Osteoblast (primary cell): Measurements from ENCODE around the gene KCNK4. TPM values are rescaled to one million over a fixed set of nuclear protein-coding genes. Genes with fewer than 3 reads are reported as not detected.

Experiments
- DNase-seq: peaks from one replicate; pipeline ENCODE4 v3.0.0; 2011; ENCODE audit warnings: low spot score, mixed read lengths; ENCODE audit not compliant: insufficient read length; ENCODE audit errors: missing footprints
- H2AFZ ChIP-seq: 2 replicates; pipeline ENCODE4 v1.6.0; 2011; ENCODE audit warnings: mild to moderate bottlenecking, low read length
- H3K27ac ChIP-seq: 2 replicates; pipeline ENCODE4 v1.5.1; 2011; ENCODE audit warnings: mild to moderate bottlenecking, low read depth, low read length, moderate library complexity
- H3K27me3 ChIP-seq: 2 replicates; pipeline ENCODE4 v1.6.0; 2012; ENCODE audit warnings: mild to moderate bottlenecking, control low read depth, inconsistent platforms, low read length, moderate library complexity; ENCODE audit not compliant: insufficient read depth
- H3K36me3 ChIP-seq: 2 replicates; pipeline ENCODE4 v1.5.1; 2011; ENCODE audit warnings: mild to moderate bottlenecking, low read length, control low read depth, moderate library complexity; ENCODE audit not compliant: insufficient read depth
- H3K4me1 ChIP-seq: 2 replicates; pipeline ENCODE4 v1.5.1; 2011; ENCODE audit warnings: mild to moderate bottlenecking, low read length, control low read depth, moderate library complexity; ENCODE audit not compliant: insufficient read depth
- H3K4me2 ChIP-seq: 2 replicates; pipeline ENCODE4 v1.6.0; 2011; ENCODE audit warnings: mild to moderate bottlenecking, low read length; ENCODE audit not compliant: insufficient read depth
- H3K4me3 ChIP-seq: fragments of 200-600 bp; sonication (generic); 3 replicates; pipeline ENCODE4 v1.5.1; 2012; ENCODE audit warnings: mild to moderate bottlenecking, low read length, inconsistent platforms; ENCODE audit not compliant: insufficient read depth
- H3K79me2 ChIP-seq: 2 replicates; pipeline ENCODE4 v1.6.0; 2012; ENCODE audit warnings: mild to moderate bottlenecking, low read length, control low read depth, inconsistent platforms; ENCODE audit not compliant: insufficient read depth
- H3K9me3 ChIP-seq: 2 replicates; pipeline ENCODE4 v1.5.1; 2011; ENCODE audit warnings: low read depth, low read length, control low read depth
- H4K20me1 ChIP-seq: 2 replicates; pipeline ENCODE4 v1.6.0; 2012; ENCODE audit warnings: mild to moderate bottlenecking, low read length, control low read depth; ENCODE audit not compliant: insufficient read depth
- total RNA-seq: library from RNA; depleted of rRNA; stranded (reverse); fragments of >200 nt; gene quantifications from 2 replicates; pipeline ENCODE4 v1.2.3, GENCODE V29; 2012
- TF ChIP-seq, protein P1 (sequence below): IDR thresholded peaks from 2 replicates; pipeline ENCODE4 v1.5.1; 2011; ENCODE audit warnings: mild to moderate bottlenecking, low read depth, low read length, moderate library complexity; ENCODE audit errors: extremely low read depth

Gene KCNK4
- total RNA-seq, 1 donor = 0.36 TPM

GRCh38 chr11:64320556-64320955 is 29.5 kb downstream of the KCNK4 start:
- Histone ChIP-seq H3K79me2 (peaks cover 26% of the 10 kb centered on the region), H3K4me1 (peaks cover 11% of the 10 kb centered on the region), H3K9me3 (no peaks in the 10 kb centered on the region), H4K20me1 (peaks cover 7% of the 10 kb centered on the region), H3K27ac (no peak overlapping the region), H3K27me3 (no peaks in the 10 kb centered on the region), H3K4me2 (no peak overlapping the region), H3K36me3 (peaks cover 22% of the 10 kb centered on the region), H3K4me3 (no peak overlapping the region), H2AFZ (no peak overlapping the region)
- TF ChIP-seq, protein P1, sequence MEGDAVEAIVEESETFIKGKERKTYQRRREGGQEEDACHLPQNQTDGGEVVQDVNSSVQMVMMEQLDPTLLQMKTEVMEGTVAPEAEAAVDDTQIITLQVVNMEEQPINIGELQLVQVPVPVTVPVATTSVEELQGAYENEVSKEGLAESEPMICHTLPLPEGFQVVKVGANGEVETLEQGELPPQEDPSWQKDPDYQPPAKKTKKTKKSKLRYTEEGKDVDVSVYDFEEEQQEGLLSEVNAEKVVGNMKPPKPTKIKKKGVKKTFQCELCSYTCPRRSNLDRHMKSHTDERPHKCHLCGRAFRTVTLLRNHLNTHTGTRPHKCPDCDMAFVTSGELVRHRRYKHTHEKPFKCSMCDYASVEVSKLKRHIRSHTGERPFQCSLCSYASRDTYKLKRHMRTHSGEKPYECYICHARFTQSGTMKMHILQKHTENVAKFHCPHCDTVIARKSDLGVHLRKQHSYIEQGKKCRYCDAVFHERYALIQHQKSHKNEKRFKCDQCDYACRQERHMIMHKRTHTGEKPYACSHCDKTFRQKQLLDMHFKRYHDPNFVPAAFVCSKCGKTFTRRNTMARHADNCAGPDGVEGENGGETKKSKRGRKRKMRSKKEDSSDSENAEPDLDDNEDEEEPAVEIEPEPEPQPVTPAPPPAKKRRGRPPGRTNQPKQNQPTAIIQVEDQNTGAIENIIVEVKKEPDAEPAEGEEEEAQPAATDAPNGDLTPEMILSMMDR = no peak
- peak; percentile 67 for DNase-seq

DNA sequence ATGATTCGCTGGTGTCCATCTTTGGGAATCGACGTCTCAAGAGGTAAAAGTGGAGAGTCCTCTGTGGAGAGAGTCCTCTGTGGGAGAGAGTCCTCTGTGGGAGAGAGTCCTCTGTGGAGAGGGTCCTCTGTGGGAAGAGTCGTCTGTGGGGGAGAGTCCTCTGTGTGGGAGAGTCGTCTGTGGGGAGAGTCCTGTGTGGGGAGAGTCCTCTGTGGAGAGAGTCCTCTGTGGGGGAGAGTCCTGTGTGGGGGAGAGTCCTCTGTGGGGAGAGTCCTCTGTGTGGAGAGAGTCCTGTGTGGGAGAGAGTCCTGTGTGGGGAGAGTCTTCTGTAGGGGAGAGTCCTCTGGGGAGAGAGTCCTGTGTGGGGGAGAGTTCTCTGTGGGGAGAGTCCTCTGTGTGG is 29.9 kb downstream of the KCNK4 start:
- peaks cover 7% of the 10 kb centered on the region for H4K20me1 ChIP-seq
- no peak overlapping the region for H3K4me3 ChIP-seq
- H3K27me3 ChIP-seq = no peaks in the 10 kb centered on the region
- H3K27ac ChIP-seq = no peak overlapping the region
- TF ChIP-seq, protein P1 = no peak
- peaks cover 25% of the 10 kb centered on the region for H3K79me2 ChIP-seq
- no peaks in the 10 kb centered on the region for H3K9me3 ChIP-seq
- peaks cover 11% of the 10 kb centered on the region for H3K4me1 ChIP-seq
- H2AFZ ChIP-seq = no peak overlapping the region
- H3K4me2 ChIP-seq = no peak overlapping the region
- DNase-seq = peak; percentile 22
- peaks cover 21% of the 10 kb centered on the region for H3K36me3 ChIP-seq

- Histone ChIP-seq H3K79me2 (peaks cover 22% of the 10 kb centered on the region), H3K4me2 (no peak overlapping the region), H3K9me3 (no peaks in the 10 kb centered on the region), H3K4me1 (peaks cover 11% of the 10 kb centered on the region), H3K4me3 (no peak overlapping the region), H4K20me1 (peaks cover 7% of the 10 kb centered on the region), H3K27ac (no peak overlapping the region), H2AFZ (no peak overlapping the region), H3K27me3 (no peaks in the 10 kb centered on the region), H3K36me3 (peaks cover 17% of the 10 kb centered on the region)
- TF ChIP-seq, protein P1 = no peak
- DNase-seq = peak; percentile 62
Measured at GRCh38 chr11:64321533-64321932, 30.4 kb downstream of the KCNK4 start.

DNA sequence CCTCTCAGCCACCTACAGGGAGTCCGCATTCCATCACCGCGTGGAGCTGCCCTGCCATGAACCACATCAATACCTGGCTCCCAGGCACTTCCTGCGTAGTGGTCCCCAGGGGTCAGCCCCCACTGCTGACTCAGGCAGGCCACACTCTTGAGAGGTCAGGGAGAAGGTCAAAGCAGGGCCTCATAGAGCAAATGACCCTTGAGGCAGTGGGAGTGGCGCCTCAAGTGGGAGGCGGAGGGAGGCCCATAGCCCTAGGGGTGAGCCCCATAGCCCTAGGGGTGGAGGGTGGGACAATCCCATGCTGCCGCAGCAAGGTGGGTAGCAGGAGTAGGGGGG is 31.8 kb downstream of the KCNK4 start:
- peaks cover 17% of the 10 kb centered on the region for H3K36me3 ChIP-seq
- no peak overlapping the region for H3K27ac ChIP-seq
- no peak overlapping the region for H3K4me2 ChIP-seq
- TF ChIP-seq, protein P1 = no peak
- no peaks in the 10 kb centered on the region for H3K27me3 ChIP-seq
- no peak overlapping the region for H2AFZ ChIP-seq
- H3K9me3 ChIP-seq = no peaks in the 10 kb centered on the region
- H4K20me1 ChIP-seq = peaks cover 7% of the 10 kb centered on the region
- DNase-seq = peak; percentile 18
- H3K4me3 ChIP-seq = no peak overlapping the region
- peaks cover 6% of the 10 kb centered on the region for H3K4me1 ChIP-seq
- peaks cover 15% of the 10 kb centered on the region for H3K79me2 ChIP-seq
